GM12878 (cell line): ENCODE measurements around the gene IL17RB. TPM values are rescaled to one million over a fixed set of nuclear protein-coding genes. Genes with fewer than 3 reads are reported as not detected.

Experiments used
- ATAC-seq: fragments of 200-7000 bp; cut with Tn5 transposase; 3 replicates; pipeline ENCODE4 v1.9.1; 2020; ENCODE audit warnings: mild to moderate bottlenecking, moderate library complexity
- BruUV-seq: library from RNA; stranded (reverse); fragments of 400-500 nt; replicated peaks from 2 replicates; lab custom pipeline; 2021; lab: Mats Ljungman, UMichigan
- CTCF ChIA-PET: fragments of 300-600 bp; sonication (Branson Sonifier 250); formaldehyde crosslinking; extraction: SDS; loops from one replicate; lab custom pipeline; 2021; ENCODE audit warnings: inconsistent platforms; lab: Yijun Ruan, JAX
- POLR2A ChIA-PET: fragments of 350-600 bp; formaldehyde crosslinking; extraction: SDS; loops from one replicate; lab custom pipeline; 2021; ENCODE audit warnings: inconsistent platforms; lab: Charles Lee
- RAD21 ChIA-PET: fragments of 300-600 bp; sonication (Branson Sonifier 250); formaldehyde crosslinking; loops from one replicate; lab custom pipeline; 2023; ENCODE audit warnings: antibody characterized with exemption; ENCODE audit not compliant: unreplicated experiment; lab: Charles Lee
- SMC1A ChIA-PET: fragments of 300-600 bp; sonication (Branson Sonifier 250); formaldehyde crosslinking; loops from one replicate; lab custom pipeline; 2023; ENCODE audit not compliant: unreplicated experiment, uncharacterized antibody; lab: Charles Lee
- DNase-seq: peaks from one replicate; pipeline ENCODE4 v3.0.0-alpha.2; 2011; ENCODE audit warnings: low read depth, low spot score
- FAIRE-seq: peaks from 3 replicates; lab custom pipeline; 2011; peaks lifted over from hg19 to GRCh38; lab: Jason Lieb, UNC
- H2AFZ ChIP-seq: 2 replicates; pipeline ENCODE4 v1.6.0; 2011; ENCODE audit warnings: low read depth, low read length, control low read depth; ENCODE audit not compliant: control insufficient read depth
- H3K27ac ChIP-seq: 2 replicates; pipeline ENCODE4 v1.5.1; 2011; ENCODE audit warnings: control low read depth; ENCODE audit not compliant: control insufficient read depth, insufficient read depth
- H3K27me3 ChIP-seq, 2 experiments: replicated peaks in 1 of 2; 2 replicates each; pipeline versions ENCODE4 v1.6.0 to v1.6.1; 2011; ENCODE audit warnings: low read length in 1 of 2; ENCODE audit not compliant: control insufficient read depth in 2 of 2, insufficient read depth in 2 of 2
- H3K36me3 ChIP-seq, 2 experiments: 2 replicates each; pipeline ENCODE4 v1.5.1; 2011; ENCODE audit warnings: low read length in 1 of 2; ENCODE audit not compliant: control insufficient read depth in 2 of 2, insufficient read depth in 2 of 2
- H3K4me1 ChIP-seq: 2 replicates; pipeline ENCODE4 v1.6.1; 2011; ENCODE audit warnings: mild to moderate bottlenecking, low read length, moderate library complexity, mixed read lengths; ENCODE audit not compliant: control insufficient read depth, insufficient read depth
- H3K4me2 ChIP-seq: 2 replicates; pipeline ENCODE4 v1.6.0; 2011; ENCODE audit warnings: control low read depth; ENCODE audit not compliant: control insufficient read depth, insufficient read depth
- H3K4me3 ChIP-seq: fragments of 200-600 bp; sonication (generic); 2 replicates; pipeline ENCODE4 v1.5.1; 2016
- H3K79me2 ChIP-seq: 2 replicates; pipeline ENCODE4 v1.6.0; 2011; ENCODE audit warnings: low read length; ENCODE audit not compliant: control insufficient read depth, insufficient read depth
- H3K9ac ChIP-seq: 2 replicates; pipeline ENCODE4 v1.8.0; 2011; ENCODE audit warnings: low read length, control low read depth, mixed read lengths; ENCODE audit not compliant: control insufficient read depth, insufficient read depth
- H3K9me3 ChIP-seq: replicated peaks from 3 replicates; pipeline ENCODE4 v1.5.1; 2011; ENCODE audit warnings: mild to moderate bottlenecking, low read length; ENCODE audit not compliant: control insufficient read depth, insufficient read depth
- H4K20me1 ChIP-seq: 2 replicates; pipeline ENCODE4 v1.6.0; 2011; ENCODE audit not compliant: control insufficient read depth, insufficient read depth
- BACH1 ChIP-seq: fragments of 450-650 bp; IDR thresholded peaks from 2 replicates; pipeline ENCODE4 v1.6.1; 2017; ENCODE audit warnings: mild to moderate bottlenecking, borderline replicate concordance
- SIN3A ChIP-seq: IDR thresholded peaks from 2 replicates; pipeline ENCODE4 v1.6.1; 2012; ENCODE audit warnings: low read depth, low read length, improper control_type of control experiment
- STAT3 ChIP-seq: IDR thresholded peaks from 2 replicates; pipeline ENCODE4 v1.6.1; 2011; ENCODE audit warnings: low read depth, low read length, improper control_type of control experiment
- ZBTB33 ChIP-seq: fragments of 450-650 bp; IDR thresholded peaks from 2 replicates; pipeline ENCODE4 v1.6.1; 2017; ENCODE audit warnings: mild to moderate bottlenecking
- WGBS: methylation state at CpG from one replicate; pipeline ENCODE4 v1.1.6; 2016; ENCODE audit warnings: low lambda C conversion rate; ENCODE audit not compliant: insufficient replicate concordance, insufficient coverage; ENCODE audit errors: missing lambda C conversion rate; 5-methylcytosine and 5-hydroxymethylcytosine counted together
- in situ Hi-C: fragments of 300-500 bp; cut with MboI; formaldehyde crosslinking; loops from 9 replicates; pipeline ENCODE4 v1.14.3; 2018; ENCODE audit warnings: mixed read lengths
- intact Hi-C: fragments of 100-400 bp; cut with micrococcal nuclease; formaldehyde crosslinking; loops from one replicate; pipeline ENCODE4 v1.14.2; 2022; ENCODE audit not compliant: unreplicated experiment
- polyA plus RNA-seq, 11 experiments: library from polyadenylated mRNA; depleted of rRNA in 4 of 11; unstranded in 6 of 11; stranded (reverse) in 5 of 11; fragments of >200 nt; fragmentation: Nextera tagmentation in 4 of 11; fragmentation: Illumina TruSeq in 1 of 11; extraction: Ambion mirVana in 4 of 11; extraction: Trizol in 1 of 11; gene quantifications; 1 replicate in 1 of 11; 2 replicates in 10 of 11; pipeline versions ENCODE4 v1.2.1 to v1.2.3, GENCODE V29; 2011 to 2016; ENCODE audit warnings: inconsistent platforms in 2 of 11, missing spikeins in 2 of 11, low read depth in 1 of 11
- total RNA-seq, 4 experiments: library from RNA; depleted of rRNA in 3 of 4; stranded (reverse); fragments of >200 nt in 3 of 4; fragmentation: Illumina TruSeq in 1 of 4; extraction: Trizol in 1 of 4; gene quantifications; 2 replicates each; pipeline versions ENCODE4 v1.2.1 to v1.2.3, GENCODE V29; 2013 to 2021

The IL17RB gene
- total and polyA plus RNA-seq, 10 of the 15 experiments (the other 5 are each of a cell fraction or from before 2014, with no cell fraction given): 1.9 to 17.2 (median 2.9) TPM

- TF ChIP-seq BACH1: peak; percentile 14; the same call in 1 of the 2 replicates
These were observed 1.1 kb upstream of the IL17RB start (continued) for GRCh38 chr3:53845103-53845880.

- H3K4me3 ChIP-seq: peak overlapping the region; percentile 73
- SMC1A ChIA-PET: interaction anchor here (1.1 to 3.5 kb wide), 11 partner anchors 16 to 198 kb away, joined by 3 to 26 read pairs (median 10); no protein-coding TSS in a partner anchor
- peaks cover 39% of the 10 kb centered on the region for H3K4me1 ChIP-seq
- BruUV-seq: no TSS peak
- H3K9ac ChIP-seq: peak overlapping the region; percentile 73
- H2AFZ ChIP-seq: peak overlapping the region; percentile 81
- peaks cover 18% of the 10 kb centered on the region for H3K79me2 ChIP-seq
- 5% methylated on average over 34 of the region's 34 CpGs for WGBS
- no peaks in the 10 kb centered on the region for H4K20me1 ChIP-seq
- peak overlapping the region; percentile 62 for H3K27ac ChIP-seq
- CTCF ChIA-PET: interaction anchor here (0.7 to 2.4 kb wide), 9 partner anchors 8 to 413 kb away, joined by 3 to 9 read pairs (median 4); no protein-coding TSS in a partner anchor
- no peaks in the 10 kb centered on the region for H3K36me3 ChIP-seq
- RAD21 ChIA-PET: interaction anchor here (0.6 to 5.1 kb wide), 10 partner anchors 35 to 332 kb away, joined by 3 to 41 read pairs (median 4); partner anchors contain the start of genes ACTR8 and SELENOK
- no peak for ATAC-seq
- in situ Hi-C loops: no loop called here
- peak overlapping the region; percentile 82 for H3K4me2 ChIP-seq
- no peak for FAIRE-seq
- DNase-seq: no peak
- TF ChIP-seq ZBTB33 (no peak), SIN3A (0 out of 2 replicates have a peak, but pooled peaks have one; percentile 10), STAT3 (no peak)
- TF ChIP-seq, all 136 proteins: peak for 1
- Histone ChIP-seq H3K27me3 (no peaks in the 10 kb centered on the region), H3K9me3 (no peaks in the 10 kb centered on the region)
- intact Hi-C loops: loop anchor here (2.0 to 10.0 kb wide), 3 partner anchors 37 to 101 kb away; partner anchors contain the start of gene ACTR8
- POLR2A ChIA-PET: interaction anchor here (0.5 to 4.1 kb wide), 11 partner anchors 11 to 1880 kb away, joined by 3 to 30 read pairs (median 4); partner anchors contain the start of gene SELENOK
These were observed 561 bp upstream of the IL17RB start for GRCh38 chr3:53845881-53846133.
